SJSA1 (cell line): ENCODE results near the gene TMEM220. TPM values are rescaled to one million over a fixed set of nuclear protein-coding genes. Genes with fewer than 3 reads are reported as not detected.

Experiments used
- DNase-seq, 2 experiments: peaks; one replicate each; pipeline ENCODE4 v3.0.0-alpha.2; 2015 to 2020; ENCODE audit warnings: low spot score in 2 of 2, low read depth in 1 of 2
- H3K27ac ChIP-seq: fragments of 250-450 bp; sonication (Bioruptor Pico); 2 replicates; pipeline ENCODE4 v1.5.1; 2020; ENCODE audit warnings: mild to moderate bottlenecking, moderate library complexity
- H3K27me3 ChIP-seq: fragments of 250-450 bp; sonication (Bioruptor Pico); replicated peaks from 2 replicates; pipeline ENCODE4 v1.5.1; 2020; ENCODE audit warnings: mild to moderate bottlenecking, moderate library complexity
- H3K36me3 ChIP-seq: fragments of 250-450 bp; sonication (Bioruptor Pico); 2 replicates; pipeline ENCODE4 v1.5.1; 2020; ENCODE audit warnings: mild to moderate bottlenecking
- H3K4me1 ChIP-seq: fragments of 250-450 bp; sonication (Bioruptor Pico); replicated peaks from 2 replicates; pipeline ENCODE4 v1.6.1; 2021; ENCODE audit warnings: mild to moderate bottlenecking
- H3K4me3 ChIP-seq: fragments of 250-450 bp; sonication (Bioruptor Pico); 2 replicates; pipeline ENCODE4 v1.5.1; 2020; ENCODE audit warnings: mild to moderate bottlenecking
- H3K9me3 ChIP-seq: fragments of 250-450 bp; sonication (Bioruptor Pico); replicated peaks from 2 replicates; pipeline ENCODE4 v1.5.1; 2020; ENCODE audit warnings: mild to moderate bottlenecking
- total RNA-seq: library from RNA; depleted of rRNA; stranded (reverse); fragments of >200 nt; shearing (Covaris generic); gene quantifications from 2 replicates; pipeline ENCODE4 v1.2.3, GENCODE V29; 2014; rRNA removed

TMEM220 gene
- 1.4 and 2.8 TPM in 2 replicates for total RNA-seq

DNA sequence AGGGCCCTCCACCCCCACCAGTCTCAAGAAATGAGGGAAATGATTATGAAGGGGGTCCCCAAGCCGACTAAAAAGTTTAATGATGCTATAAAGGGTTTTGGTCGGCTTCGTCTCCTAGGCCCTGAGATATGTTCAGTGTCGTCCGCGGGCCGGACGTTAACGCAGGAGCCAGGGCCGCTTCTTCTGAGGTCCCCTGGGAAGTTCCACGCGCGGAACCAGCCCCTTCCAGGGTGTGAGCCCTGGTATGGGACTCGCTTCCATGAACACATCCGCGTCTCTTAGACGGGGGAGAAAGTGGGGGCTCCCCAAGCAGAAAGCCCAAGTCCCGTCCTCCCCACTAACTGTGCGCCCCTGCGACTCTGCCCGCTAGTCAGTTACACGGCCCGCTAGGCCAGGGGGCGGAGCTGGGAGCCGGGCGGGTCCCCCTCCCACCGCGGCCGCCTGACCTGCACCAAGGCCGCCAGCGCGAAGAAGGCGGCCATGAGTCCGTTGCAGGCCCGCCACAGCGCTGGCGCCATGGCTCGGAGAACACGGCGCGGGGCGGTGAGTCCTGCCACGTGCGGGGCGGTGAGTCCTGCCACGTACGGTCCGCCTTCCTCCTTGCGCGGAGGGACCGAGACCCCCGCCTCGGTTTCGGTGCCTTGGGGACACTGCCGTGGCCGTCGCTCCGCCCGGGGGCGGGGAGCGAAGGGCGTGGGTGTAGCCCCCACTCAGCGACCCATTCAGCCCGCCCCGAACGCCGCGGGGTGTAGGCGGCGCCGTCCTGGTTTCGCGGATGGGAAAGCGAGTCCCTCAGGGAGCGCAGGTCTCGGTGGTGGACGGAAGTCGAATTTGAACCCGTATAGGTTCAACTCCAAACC, at the start of gene TMEM220:
Gene TMEM220 (minus strand): TSS at position 690 of the 860 bp plus-strand sequence. CDS start 172 bp downstream, at position 518.
- peak within 1 kb of the TSS; percentile 91 for H3K27ac ChIP-seq
- DNase-seq = peak; percentile 83 to 93
- peak within 1 kb of the TSS; percentile 78 for H3K4me3 ChIP-seq
- peaks cover 4% of the 10 kb centered on the region; the same call in 1 of the 2 replicates for H3K4me1 ChIP-seq
- H3K36me3 ChIP-seq = peaks cover 14% of the 10 kb centered on the region
- H3K9me3 ChIP-seq = no peaks in the 10 kb centered on the region
- H3K27me3 ChIP-seq = no peaks in the 10 kb centered on the region

DNA sequence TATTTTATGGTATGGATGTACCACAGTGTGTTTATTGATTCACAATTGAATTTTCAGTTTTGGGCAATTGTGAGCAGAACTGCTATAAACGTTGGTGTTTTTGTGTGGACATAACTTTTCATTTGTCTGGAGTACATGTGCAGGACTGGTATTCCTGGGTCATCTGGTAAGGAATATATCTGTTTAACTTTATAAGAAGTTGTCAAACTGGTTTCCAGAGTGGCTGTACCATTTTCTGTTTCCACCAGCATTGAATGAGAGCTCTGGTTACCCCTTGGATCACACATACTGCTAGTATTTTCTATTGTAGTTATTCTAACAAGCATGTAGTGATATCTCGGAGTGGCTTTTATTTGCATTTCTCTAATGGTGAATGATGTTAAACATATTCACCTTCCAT, 49.8 kb upstream of the TMEM220 start:
- H3K27me3 ChIP-seq = no peaks in the 10 kb centered on the region
- H3K27ac ChIP-seq = no peak overlapping the region

DNA sequence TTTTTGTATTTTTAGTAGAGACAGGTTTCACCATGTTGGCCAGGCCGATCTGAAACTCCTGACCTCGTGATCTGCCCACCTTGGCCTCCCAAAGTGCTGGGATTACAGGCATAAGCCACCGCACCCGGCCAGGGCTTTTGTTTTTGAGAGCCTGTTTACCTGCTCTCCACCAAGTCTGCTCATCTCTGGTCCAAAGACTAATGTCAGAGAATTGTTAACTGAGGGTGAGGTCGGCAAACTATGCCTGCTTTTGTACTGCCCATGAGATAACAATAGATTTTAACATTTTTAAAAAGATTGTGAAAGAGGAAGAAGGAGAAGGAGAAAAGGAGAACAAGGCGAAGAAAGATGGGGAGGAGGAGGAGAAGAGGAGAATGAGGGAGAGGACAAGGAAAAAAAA, 48.1 kb upstream of the TMEM220 start:
- Histone ChIP-seq H3K4me1 (no peaks in the 10 kb centered on the region), H3K4me3 (no peak overlapping the region), H3K27ac (no peak overlapping the region), H3K9me3 (no peaks in the 10 kb centered on the region), H3K27me3 (no peaks in the 10 kb centered on the region), H3K36me3 (no peaks in the 10 kb centered on the region)
- no peak for DNase-seq

More for the DNA sequence above, 49.8 kb upstream of the TMEM220 start:
- no peaks in the 10 kb centered on the region for H3K36me3 ChIP-seq
- no peaks in the 10 kb centered on the region for H3K4me1 ChIP-seq
- no peak for DNase-seq
- no peaks in the 10 kb centered on the region for H3K9me3 ChIP-seq
- no peak overlapping the region for H3K4me3 ChIP-seq

DNA sequence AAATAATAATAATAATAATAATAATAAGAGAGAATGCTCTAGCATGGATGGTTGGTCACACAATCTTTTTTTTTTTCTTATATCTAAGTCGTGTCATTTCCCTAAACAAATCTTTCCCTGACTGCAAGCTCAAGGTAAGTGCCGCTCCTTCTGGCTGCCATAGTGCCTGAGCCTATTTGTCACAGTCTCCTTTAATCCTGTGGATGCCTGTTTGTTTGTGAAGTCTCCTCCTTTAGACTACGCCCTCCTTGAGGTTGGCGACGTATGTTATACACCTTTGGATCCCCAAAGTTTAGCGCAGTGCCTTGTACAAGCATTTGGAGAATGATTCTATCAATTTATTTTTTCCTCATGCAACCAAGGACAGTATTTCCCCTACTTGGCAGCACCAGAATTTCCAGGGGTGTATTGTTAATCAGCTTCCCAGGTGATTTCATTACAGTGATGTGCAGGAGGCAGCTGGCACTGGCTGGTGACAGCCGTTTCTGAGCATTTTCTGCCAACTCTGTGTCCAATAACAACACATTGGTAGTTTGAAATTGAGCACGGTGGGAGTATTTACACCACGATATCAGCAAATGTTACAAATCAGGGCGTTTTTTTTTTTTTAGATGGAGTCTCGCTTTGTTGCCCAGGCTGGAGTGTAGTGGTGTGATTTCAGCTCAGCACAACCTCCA, 47.4 kb upstream of the TMEM220 start:
- H3K4me3 ChIP-seq = no peak overlapping the region
- no peak for DNase-seq
- no peaks in the 10 kb centered on the region for H3K27me3 ChIP-seq
- no peaks in the 10 kb centered on the region for H3K36me3 ChIP-seq
- no peaks in the 10 kb centered on the region for H3K4me1 ChIP-seq
- H3K27ac ChIP-seq = no peak overlapping the region
- peaks cover 3% of the 10 kb centered on the region; the same call in 1 of the 2 replicates for H3K9me3 ChIP-seq

DNA sequence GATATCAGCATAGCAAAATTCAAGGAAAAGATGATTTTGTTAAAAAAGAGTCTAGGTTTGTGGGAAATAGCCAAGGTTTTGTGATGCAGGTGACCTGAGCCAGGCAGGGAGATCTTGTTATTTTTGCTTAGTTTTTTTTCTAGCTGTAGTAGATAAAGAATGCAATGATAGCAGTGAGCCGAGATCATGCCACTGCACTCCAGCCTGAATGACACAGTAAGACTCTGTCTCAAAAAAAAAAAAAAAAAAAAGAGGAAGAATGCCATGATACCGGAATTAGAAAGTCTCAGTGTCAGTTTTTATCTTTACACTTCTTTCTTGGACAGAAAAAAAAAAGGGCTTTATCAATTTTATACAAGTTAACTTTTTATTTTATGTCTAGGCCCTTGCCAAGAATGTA, 46.6 kb upstream of the TMEM220 start:
- Histone ChIP-seq H3K9me3 (peaks cover 7% of the 10 kb centered on the region; the same call in 1 of the 2 replicates), H3K36me3 (no peaks in the 10 kb centered on the region), H3K27me3 (no peaks in the 10 kb centered on the region), H3K4me1 (no peaks in the 10 kb centered on the region), H3K4me3 (no peak overlapping the region), H3K27ac (no peak overlapping the region)
- DNase-seq = no peak

DNA sequence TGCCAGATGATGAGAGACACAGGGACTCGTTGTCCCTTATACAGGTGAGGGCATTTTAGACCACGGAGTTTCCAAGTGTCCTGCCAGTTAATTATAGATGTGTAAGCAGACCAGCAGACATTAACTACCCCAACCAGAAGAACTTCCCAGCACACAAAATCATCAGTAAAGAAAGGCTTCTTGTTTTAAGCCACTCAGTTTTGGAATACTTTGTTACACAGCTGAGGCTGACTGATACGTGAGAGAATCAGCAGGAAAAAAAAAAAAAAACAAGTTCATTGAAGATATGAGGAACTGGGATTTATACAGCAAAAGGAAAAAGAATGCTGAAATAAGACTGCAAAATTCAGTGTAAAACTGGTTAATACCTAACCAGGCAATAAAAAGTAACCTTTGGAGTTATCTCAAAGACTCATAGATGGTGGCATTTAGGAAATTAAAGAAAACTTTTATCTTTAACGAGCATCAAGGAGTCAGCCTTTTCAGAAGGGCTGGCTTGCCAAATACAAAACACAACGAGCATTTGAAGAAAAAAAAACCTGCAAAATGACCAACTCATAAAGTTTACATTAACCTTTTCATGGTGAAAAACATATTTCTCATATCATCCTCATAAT, 46.0 kb upstream of the TMEM220 start:
- Histone ChIP-seq H3K4me3 (no peak overlapping the region), H3K4me1 (no peaks in the 10 kb centered on the region), H3K36me3 (no peaks in the 10 kb centered on the region), H3K9me3 (peaks cover 7% of the 10 kb centered on the region; the same call in 1 of the 2 replicates), H3K27ac (no peak overlapping the region), H3K27me3 (no peaks in the 10 kb centered on the region)
- no peak for DNase-seq

DNA sequence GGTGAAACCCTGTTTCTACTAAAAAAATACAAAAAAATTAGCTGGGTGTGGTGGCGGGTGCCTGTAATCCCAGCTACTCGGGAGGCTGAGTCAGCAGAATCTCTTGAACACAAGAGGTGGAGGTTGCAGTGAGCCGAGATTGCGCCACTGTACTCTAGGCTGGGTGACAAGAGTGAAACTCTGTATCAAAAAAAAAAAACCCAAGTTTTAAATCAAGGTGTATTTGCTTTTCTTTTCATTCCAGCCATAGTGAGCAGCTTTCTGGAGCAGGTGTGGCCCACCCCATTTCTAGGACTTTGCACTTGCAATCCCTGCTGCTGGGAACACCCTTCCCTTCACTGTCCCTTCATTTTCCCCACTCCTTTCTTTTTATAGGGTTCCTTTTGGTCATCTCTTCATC, 45.2 kb upstream of the TMEM220 start:
- H3K9me3 ChIP-seq = peaks cover 7% of the 10 kb centered on the region; the same call in 1 of the 2 replicates
- H3K4me3 ChIP-seq = no peak overlapping the region
- H3K4me1 ChIP-seq = no peaks in the 10 kb centered on the region
- no peaks in the 10 kb centered on the region for H3K27me3 ChIP-seq
- no peak for DNase-seq
- no peak overlapping the region for H3K27ac ChIP-seq
- no peaks in the 10 kb centered on the region for H3K36me3 ChIP-seq

DNA sequence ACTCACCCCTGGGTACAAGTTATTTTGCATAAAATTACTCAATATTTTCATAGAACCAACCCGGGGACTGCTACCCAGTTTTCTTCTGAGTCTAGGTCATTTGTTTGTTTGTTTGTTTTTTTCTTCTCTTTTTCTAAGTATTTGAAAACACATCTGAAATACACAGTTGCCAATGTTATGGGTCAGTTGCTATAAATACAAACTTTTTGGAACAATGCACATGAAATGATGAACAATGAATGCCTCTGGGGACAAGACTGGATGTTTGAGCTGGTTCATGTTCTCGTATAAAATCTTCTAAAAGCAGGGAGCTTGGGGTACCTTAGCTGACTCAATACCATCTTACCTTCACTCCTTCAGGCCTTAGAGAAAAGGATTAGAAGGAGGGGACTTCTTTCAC, 43.6 kb upstream of the TMEM220 start:
- H3K27ac ChIP-seq = no peak overlapping the region
- DNase-seq = no peak
- peaks cover 7% of the 10 kb centered on the region; the same call in 1 of the 2 replicates for H3K9me3 ChIP-seq
- no peaks in the 10 kb centered on the region for H3K4me1 ChIP-seq
- no peaks in the 10 kb centered on the region for H3K36me3 ChIP-seq
- no peaks in the 10 kb centered on the region for H3K27me3 ChIP-seq
- no peak overlapping the region for H3K4me3 ChIP-seq

DNA sequence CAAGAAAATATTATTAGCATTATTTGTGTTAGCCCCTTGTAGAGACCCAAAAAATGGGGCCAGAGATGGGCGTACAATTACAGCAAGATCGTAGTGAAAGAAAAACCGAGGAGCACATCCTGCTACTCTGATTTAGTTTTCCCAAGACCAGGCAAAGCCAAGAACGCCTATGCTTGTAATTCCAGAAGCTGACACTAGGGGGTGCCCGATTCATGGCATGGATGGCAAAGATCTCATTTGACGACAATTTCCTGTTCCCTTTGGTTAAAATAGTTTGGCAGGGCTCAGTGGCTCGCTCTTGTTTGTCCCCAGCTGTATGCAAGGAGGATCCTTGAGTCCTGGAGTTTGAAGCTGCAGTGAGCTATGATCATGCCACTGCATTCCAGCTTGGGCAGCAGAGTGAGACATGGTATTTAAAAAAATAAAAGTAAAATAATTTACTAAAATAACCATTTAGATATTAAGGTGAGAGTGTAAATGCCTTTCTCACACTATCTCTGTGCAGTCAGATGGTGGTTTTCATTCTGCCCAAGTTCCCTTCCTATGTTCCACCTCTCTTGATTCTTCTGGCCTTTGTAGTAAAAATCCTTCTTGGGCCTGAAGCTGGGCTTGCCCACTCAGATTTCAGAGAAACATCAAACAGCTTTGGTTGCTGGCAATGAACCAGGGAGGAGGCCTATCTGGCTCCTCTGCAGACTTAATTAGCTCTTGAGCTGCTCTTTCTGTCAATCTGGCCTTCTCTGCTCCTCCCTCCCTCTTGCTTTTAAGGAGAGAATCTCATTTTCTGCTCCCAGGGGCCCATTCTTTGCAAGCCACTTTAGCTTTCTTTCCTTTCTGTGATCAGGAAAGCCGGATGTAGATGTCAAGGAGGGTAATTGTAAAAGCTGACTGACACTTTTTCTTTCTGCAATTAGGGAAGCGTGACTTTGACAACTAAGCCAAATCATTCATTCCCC, 42.9 kb upstream of the TMEM220 start:
- Histone ChIP-seq H3K27me3 (no peaks in the 10 kb centered on the region), H3K9me3 (peaks cover 7% of the 10 kb centered on the region; the same call in 1 of the 2 replicates), H3K4me1 (no peaks in the 10 kb centered on the region), H3K36me3 (no peaks in the 10 kb centered on the region), H3K4me3 (no peak overlapping the region), H3K27ac (no peak overlapping the region)
- DNase-seq = no peak

DNA sequence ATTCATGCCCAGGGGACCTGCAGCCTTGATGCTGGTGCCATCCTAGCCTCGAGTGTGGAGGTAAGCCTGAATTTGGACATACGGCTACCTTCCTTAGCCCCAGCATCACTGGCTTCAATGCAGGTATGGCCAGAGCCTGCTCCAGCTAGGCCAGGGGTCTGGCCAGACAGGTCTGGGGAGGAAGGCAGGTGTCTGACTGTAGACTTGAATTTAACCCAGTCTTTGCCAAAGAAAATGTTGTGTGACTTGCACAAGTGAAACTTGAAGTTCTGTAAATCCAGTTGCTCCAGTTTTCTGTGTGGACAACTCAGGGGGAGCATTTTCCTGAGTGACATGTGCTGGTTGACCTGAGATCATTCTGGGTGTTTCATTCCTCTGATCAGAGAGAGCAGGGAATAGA, 41.3 kb upstream of the TMEM220 start:
- Histone ChIP-seq H3K4me3 (no peak overlapping the region), H3K27me3 (no peaks in the 10 kb centered on the region), H3K9me3 (peaks cover 7% of the 10 kb centered on the region; the same call in 1 of the 2 replicates), H3K27ac (no peak overlapping the region), H3K4me1 (no peaks in the 10 kb centered on the region), H3K36me3 (no peaks in the 10 kb centered on the region)
- DNase-seq = no peak

DNA sequence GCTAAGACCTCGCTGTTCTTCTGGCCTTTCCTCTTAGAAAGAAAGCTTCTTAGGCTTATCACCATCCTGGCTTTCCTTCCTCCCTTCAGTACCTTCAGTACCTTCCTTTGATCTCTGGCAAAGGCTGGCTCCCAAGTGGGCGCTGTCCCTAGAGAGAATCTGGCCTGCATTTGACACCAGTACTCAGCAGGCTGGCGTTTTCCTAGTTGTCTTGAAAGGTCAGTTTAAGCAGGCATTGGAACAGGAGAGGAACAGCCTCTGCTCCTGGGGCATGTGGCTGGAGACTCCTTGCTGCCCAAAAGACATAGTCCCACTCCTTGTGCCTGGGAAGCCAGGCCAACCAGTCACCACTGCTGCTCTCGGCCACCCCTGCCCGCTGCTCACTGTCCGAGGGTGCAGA, 40.0 kb upstream of the TMEM220 start:
- H3K27ac ChIP-seq = no peak overlapping the region
- no peaks in the 10 kb centered on the region for H3K4me1 ChIP-seq
- no peaks in the 10 kb centered on the region for H3K27me3 ChIP-seq
- no peak overlapping the region for H3K4me3 ChIP-seq
- DNase-seq = no peak
- peaks cover 7% of the 10 kb centered on the region; the same call in 1 of the 2 replicates for H3K9me3 ChIP-seq
- no peaks in the 10 kb centered on the region for H3K36me3 ChIP-seq

DNA sequence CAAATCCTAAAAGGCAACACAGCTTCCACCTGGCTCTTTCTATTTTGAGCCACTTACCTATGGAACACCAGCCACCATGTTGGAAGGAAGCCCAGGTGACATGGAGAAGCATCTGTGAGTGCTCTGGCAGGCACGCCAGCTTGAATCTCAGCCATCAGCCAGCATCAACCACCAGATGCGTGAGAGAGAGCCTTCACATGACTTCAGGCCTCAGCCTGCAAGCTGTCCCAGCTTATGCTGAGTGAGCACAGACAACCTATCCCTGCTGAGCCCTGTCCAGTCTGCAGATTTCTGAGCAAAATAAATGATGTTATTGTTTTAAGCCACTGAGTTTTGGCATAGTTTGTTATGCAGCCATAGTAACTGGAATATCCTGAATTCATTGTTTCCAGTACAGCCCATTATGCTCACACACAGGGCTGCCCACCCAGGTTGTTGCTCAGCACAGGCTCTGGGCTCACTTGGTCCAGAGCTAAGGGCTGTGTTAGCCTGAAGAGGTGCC, 39.0 kb upstream of the TMEM220 start:
- H3K36me3 ChIP-seq = no peaks in the 10 kb centered on the region
- H3K9me3 ChIP-seq = peaks cover 7% of the 10 kb centered on the region; the same call in 1 of the 2 replicates
- DNase-seq = peak in 1 of 2 experiments; percentile 3

DNA sequence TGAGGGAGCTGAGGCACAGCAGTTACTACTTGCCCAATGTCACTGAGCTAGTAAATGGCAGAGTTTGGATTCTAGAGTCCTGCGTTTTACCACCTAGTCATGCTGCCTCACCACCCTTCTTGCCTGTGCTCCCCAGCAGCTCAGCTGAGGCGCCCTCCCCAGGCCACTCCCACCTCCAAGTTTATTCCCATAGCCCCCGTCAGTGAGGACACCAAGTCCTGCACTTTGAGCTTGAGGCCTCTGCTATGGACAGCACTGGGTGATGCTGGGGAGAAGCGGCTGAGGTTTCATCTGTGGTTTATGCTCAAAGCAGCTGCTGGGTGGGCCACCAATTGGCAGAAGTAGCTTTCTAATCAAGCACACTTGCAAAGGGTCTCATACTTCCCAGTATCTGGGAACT, 37.4 kb upstream of the TMEM220 start:
- H3K36me3 ChIP-seq = no peaks in the 10 kb centered on the region
- peaks cover 4% of the 10 kb centered on the region; the same call in 1 of the 2 replicates for H3K9me3 ChIP-seq
- DNase-seq = no peak
- H3K27me3 ChIP-seq = no peaks in the 10 kb centered on the region
- H3K4me1 ChIP-seq = no peaks in the 10 kb centered on the region
- H3K27ac ChIP-seq = no peak overlapping the region
- no peak overlapping the region for H3K4me3 ChIP-seq

More for the DNA sequence above, 39.0 kb upstream of the TMEM220 start:
- Histone ChIP-seq H3K27ac (no peak overlapping the region; the same call in 1 of the 2 replicates), H3K27me3 (no peaks in the 10 kb centered on the region), H3K4me1 (no peaks in the 10 kb centered on the region), H3K4me3 (no peak overlapping the region)
